HEK293 (cell line): ENCODE results near the gene ZNF451.

ENCODE experiments used
- HOXA7 ChIP-seq: sonication (generic); formaldehyde crosslinking; IDR thresholded peaks from 2 replicates; pipeline ENCODE4 v1.8.1; 2022; ENCODE audit warnings: missing genetic modification reagents, borderline replicate concordance
- RBAK ChIP-seq: fragments of 450-650 bp; formaldehyde crosslinking; IDR thresholded peaks from 2 replicates; pipeline ENCODE4 v1.5.1; 2016; ENCODE audit warnings: missing biosample characterization, missing genetic modification characterization
- ZBTB11 ChIP-seq: fragments of 450-650 bp; formaldehyde crosslinking; conservative IDR thresholded peaks from 2 replicates; pipeline ENCODE4 v1.5.1; 2016; ENCODE audit warnings: low read depth, missing biosample characterization, missing genetic modification characterization
- ZBTB21 ChIP-seq: fragments of 450-650 bp; formaldehyde crosslinking; IDR thresholded peaks from 2 replicates; pipeline ENCODE4 v1.5.1; 2017; ENCODE audit warnings: missing biosample characterization, missing genetic modification characterization
- ZFP41 ChIP-seq: fragments of 450-650 bp; formaldehyde crosslinking; IDR thresholded peaks from 2 replicates; pipeline ENCODE4 v1.5.1; 2016; ENCODE audit warnings: missing biosample characterization, missing genetic modification characterization, borderline replicate concordance
- ZNF2 ChIP-seq: fragments of 450-650 bp; formaldehyde crosslinking; IDR thresholded peaks from 2 replicates; pipeline ENCODE4 v1.5.1; 2016; ENCODE audit warnings: missing biosample characterization, missing genetic modification characterization
- ZNF274 ChIP-seq, 2 experiments: fragments of 200-500 bp in 1 of 2; fragments of 450-650 bp in 1 of 2; sonication (Bioruptor generic) in 1 of 2; formaldehyde crosslinking in 1 of 2; IDR thresholded peaks; 2 replicates each; pipeline versions ENCODE4 v1.5.1 to v1.6.1; 2014 to 2016; ENCODE audit warnings: borderline replicate concordance in 1 of 2, inconsistent platforms in 1 of 2, low read length in 1 of 2, missing biosample characterization in 1 of 2, missing genetic modification characterization in 1 of 2
- ZNF311 ChIP-seq: fragments of 450-650 bp; formaldehyde crosslinking; IDR thresholded peaks from 2 replicates; pipeline ENCODE4 v1.5.1; 2017; ENCODE audit warnings: missing biosample characterization, missing genetic modification characterization, borderline replicate concordance
- ZNF354C ChIP-seq: fragments of 450-650 bp; formaldehyde crosslinking; IDR thresholded peaks from 2 replicates; pipeline ENCODE4 v1.5.1; 2016; ENCODE audit warnings: missing biosample characterization, missing genetic modification characterization, low read depth, borderline replicate concordance
- ZNF621 ChIP-seq: fragments of 450-650 bp; formaldehyde crosslinking; IDR thresholded peaks from 2 replicates; pipeline ENCODE4 v1.5.1; 2017; ENCODE audit warnings: missing biosample characterization, missing genetic modification characterization
- ZNF776 ChIP-seq: fragments of 450-650 bp; formaldehyde crosslinking; IDR thresholded peaks from 2 replicates; pipeline ENCODE4 v1.5.0; 2017; ENCODE audit warnings: missing biosample characterization, missing genetic modification characterization, borderline replicate concordance
- TF ChIP-seq, protein P1 (sequence below): fragments of 450-650 bp; formaldehyde crosslinking; IDR thresholded peaks from 2 replicates; pipeline ENCODE4 v1.5.1; 2016; ENCODE audit warnings: missing biosample characterization, missing genetic modification characterization
- TF ChIP-seq, protein P2 (sequence below): fragments of 450-650 bp; formaldehyde crosslinking; IDR thresholded peaks from 2 replicates; pipeline ENCODE4 v1.5.1; 2016; ENCODE audit warnings: missing biosample characterization, missing genetic modification characterization
- TF ChIP-seq, protein P3 (sequence below): fragments of 450-650 bp; formaldehyde crosslinking; IDR thresholded peaks from 2 replicates; pipeline ENCODE4 v1.5.1; 2017; ENCODE audit warnings: missing biosample characterization, mild to moderate bottlenecking, missing genetic modification characterization, moderate library complexity

DNA sequence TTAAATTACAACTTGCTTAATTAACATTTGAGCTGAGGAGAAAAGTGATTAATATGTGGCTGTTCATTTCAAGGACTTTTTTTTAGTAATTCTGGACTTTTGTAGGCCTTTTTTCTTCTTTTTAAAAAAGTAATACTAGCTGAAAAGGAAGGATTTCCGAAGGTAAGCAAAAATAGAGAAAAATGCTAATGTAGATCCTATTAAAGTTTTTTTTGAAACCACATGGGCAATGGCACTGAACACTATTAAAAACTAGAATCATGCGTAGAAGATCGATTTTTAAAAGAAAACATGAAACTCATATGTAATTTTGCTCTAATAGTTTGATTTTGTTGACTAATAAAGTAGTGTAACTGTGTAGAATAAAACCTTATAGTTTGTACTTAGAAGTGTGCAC, 84.5 kb downstream of the ZNF451 start:
- TF ChIP-seq, protein P1, sequence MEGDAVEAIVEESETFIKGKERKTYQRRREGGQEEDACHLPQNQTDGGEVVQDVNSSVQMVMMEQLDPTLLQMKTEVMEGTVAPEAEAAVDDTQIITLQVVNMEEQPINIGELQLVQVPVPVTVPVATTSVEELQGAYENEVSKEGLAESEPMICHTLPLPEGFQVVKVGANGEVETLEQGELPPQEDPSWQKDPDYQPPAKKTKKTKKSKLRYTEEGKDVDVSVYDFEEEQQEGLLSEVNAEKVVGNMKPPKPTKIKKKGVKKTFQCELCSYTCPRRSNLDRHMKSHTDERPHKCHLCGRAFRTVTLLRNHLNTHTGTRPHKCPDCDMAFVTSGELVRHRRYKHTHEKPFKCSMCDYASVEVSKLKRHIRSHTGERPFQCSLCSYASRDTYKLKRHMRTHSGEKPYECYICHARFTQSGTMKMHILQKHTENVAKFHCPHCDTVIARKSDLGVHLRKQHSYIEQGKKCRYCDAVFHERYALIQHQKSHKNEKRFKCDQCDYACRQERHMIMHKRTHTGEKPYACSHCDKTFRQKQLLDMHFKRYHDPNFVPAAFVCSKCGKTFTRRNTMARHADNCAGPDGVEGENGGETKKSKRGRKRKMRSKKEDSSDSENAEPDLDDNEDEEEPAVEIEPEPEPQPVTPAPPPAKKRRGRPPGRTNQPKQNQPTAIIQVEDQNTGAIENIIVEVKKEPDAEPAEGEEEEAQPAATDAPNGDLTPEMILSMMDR (tag by site-specific recombination), result no peak
- TF ChIP-seq ZNF621 (tag by site-specific recombination) (no peak), ZBTB11 (tag by site-specific recombination) (no peak), ZNF274 (IDR thresholded peaks at IDR 0.05; ENCODE audit: low read length) (no peak), ZNF274 (tag by site-specific recombination; IDR thresholded peaks at IDR 0.05; ENCODE audit: borderline replicate concordance) (no peak), ZNF311 (tag by site-specific recombination) (no peak), HOXA7 (CRISPR knock-in tag) (no peak), ZBTB21 (tag by site-specific recombination) (no peak), RBAK (tag by site-specific recombination) (no peak), ZFP41 (tag by site-specific recombination) (no peak), ZNF776 (no peak), ZNF354C (no peak), ZNF2 (tag by site-specific recombination) (no peak)
- TF ChIP-seq, protein P2, sequence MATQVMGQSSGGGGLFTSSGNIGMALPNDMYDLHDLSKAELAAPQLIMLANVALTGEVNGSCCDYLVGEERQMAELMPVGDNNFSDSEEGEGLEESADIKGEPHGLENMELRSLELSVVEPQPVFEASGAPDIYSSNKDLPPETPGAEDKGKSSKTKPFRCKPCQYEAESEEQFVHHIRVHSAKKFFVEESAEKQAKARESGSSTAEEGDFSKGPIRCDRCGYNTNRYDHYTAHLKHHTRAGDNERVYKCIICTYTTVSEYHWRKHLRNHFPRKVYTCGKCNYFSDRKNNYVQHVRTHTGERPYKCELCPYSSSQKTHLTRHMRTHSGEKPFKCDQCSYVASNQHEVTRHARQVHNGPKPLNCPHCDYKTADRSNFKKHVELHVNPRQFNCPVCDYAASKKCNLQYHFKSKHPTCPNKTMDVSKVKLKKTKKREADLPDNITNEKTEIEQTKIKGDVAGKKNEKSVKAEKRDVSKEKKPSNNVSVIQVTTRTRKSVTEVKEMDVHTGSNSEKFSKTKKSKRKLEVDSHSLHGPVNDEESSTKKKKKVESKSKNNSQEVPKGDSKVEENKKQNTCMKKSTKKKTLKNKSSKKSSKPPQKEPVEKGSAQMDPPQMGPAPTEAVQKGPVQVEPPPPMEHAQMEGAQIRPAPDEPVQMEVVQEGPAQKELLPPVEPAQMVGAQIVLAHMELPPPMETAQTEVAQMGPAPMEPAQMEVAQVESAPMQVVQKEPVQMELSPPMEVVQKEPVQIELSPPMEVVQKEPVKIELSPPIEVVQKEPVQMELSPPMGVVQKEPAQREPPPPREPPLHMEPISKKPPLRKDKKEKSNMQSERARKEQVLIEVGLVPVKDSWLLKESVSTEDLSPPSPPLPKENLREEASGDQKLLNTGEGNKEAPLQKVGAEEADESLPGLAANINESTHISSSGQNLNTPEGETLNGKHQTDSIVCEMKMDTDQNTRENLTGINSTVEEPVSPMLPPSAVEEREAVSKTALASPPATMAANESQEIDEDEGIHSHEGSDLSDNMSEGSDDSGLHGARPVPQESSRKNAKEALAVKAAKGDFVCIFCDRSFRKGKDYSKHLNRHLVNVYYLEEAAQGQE (tag by site-specific recombination), result no peak
- TF ChIP-seq, protein P3, sequence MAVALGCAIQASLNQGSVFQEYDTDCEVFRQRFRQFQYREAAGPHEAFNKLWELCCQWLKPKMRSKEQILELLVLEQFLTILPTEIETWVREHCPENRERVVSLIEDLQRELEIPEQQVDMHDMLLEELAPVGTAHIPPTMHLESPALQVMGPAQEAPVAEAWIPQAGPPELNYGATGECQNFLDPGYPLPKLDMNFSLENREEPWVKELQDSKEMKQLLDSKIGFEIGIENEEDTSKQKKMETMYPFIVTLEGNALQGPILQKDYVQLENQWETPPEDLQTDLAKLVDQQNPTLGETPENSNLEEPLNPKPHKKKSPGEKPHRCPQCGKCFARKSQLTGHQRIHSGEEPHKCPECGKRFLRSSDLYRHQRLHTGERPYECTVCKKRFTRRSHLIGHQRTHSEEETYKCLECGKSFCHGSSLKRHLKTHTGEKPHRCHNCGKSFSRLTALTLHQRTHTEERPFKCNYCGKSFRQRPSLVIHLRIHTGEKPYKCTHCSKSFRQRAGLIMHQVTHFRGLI (tag by site-specific recombination), result no peak
